ENCODE data around the gene GABBR2. TPM values are rescaled to one million over a fixed set of nuclear protein-coding genes. Genes with fewer than 3 reads are reported as not detected.

Gene GABBR2
- total RNA-seq, 1 donor from 2014 or later, result 116 TPM

- H3K36me3 Mint-ChIP-seq (ENCODE audit: unreplicated experiment), result peaks cover 4% of the 10 kb centered on the region
- peaks cover 17% of the 10 kb centered on the region for H3K27me3 Mint-ChIP-seq (ENCODE audit: unreplicated experiment)
- no peak overlapping the region for H3K4me3 Mint-ChIP-seq (ENCODE audit: unreplicated experiment)
- H3K9me3 Mint-ChIP-seq (ENCODE audit: unreplicated experiment), result peaks cover 16% of the 10 kb centered on the region
- DNase-seq, result no peak
- TF ChIP-seq CTCF (IDR thresholded peaks at IDR 0.05; ENCODE audit: partially characterized antibody, unreplicated experiment), result no peak
- H3K27ac Mint-ChIP-seq (ENCODE audit: unreplicated experiment), result no peak overlapping the region
- peaks cover 17% of the 10 kb centered on the region for H3K4me1 Mint-ChIP-seq (ENCODE audit: low read depth, unreplicated experiment)
These were observed 406.6 kb downstream of the GABBR2 start for GRCh38 chr9:98302150-98302549.

- H3K27ac Mint-ChIP-seq (ENCODE audit: unreplicated experiment), result no peak overlapping the region
- peaks cover 11% of the 10 kb centered on the region for H3K27me3 Mint-ChIP-seq (ENCODE audit: unreplicated experiment)
- TF ChIP-seq CTCF (IDR thresholded peaks at IDR 0.05; ENCODE audit: partially characterized antibody, unreplicated experiment), result no peak
- H3K4me3 Mint-ChIP-seq (ENCODE audit: unreplicated experiment), result no peak overlapping the region
- peaks cover 4% of the 10 kb centered on the region for H3K4me1 Mint-ChIP-seq (ENCODE audit: low read depth, unreplicated experiment)
- H3K9me3 Mint-ChIP-seq (ENCODE audit: unreplicated experiment), result peaks cover 8% of the 10 kb centered on the region
- DNase-seq, result no peak
- H3K36me3 Mint-ChIP-seq (ENCODE audit: unreplicated experiment), result peaks cover 4% of the 10 kb centered on the region
These were observed 408.1 kb downstream of the GABBR2 start for GRCh38 chr9:98300611-98301010.

DNA sequence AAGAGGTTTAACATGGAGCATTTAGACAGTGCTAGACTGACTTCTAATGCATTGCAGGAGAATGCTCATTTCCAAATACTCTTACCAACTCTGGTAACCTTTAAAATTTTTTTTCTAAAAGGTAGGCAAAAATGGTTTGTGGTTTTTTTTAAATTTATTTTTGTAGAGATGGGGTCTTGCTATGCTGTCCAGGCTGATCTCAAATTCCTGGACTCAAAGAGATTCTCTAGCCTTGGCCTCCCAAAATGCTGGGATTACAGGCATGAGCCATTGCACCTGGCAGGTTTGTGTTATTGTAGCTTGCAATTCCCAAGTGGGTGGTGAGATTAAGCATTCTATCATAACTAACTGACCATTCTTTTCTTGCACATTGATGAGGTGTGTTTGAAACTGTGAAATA, 410.3 kb downstream of the GABBR2 start:
- Mint-ChIP-seq H3K36me3 (ENCODE audit: unreplicated experiment) (peaks cover 4% of the 10 kb centered on the region), H3K9me3 (ENCODE audit: unreplicated experiment) (peaks cover 7% of the 10 kb centered on the region), H3K4me3 (ENCODE audit: unreplicated experiment) (peak overlapping the region; percentile 6), H3K27ac (ENCODE audit: unreplicated experiment) (no peak overlapping the region), H3K4me1 (ENCODE audit: low read depth, unreplicated experiment) (peaks cover 12% of the 10 kb centered on the region), H3K27me3 (ENCODE audit: unreplicated experiment) (peaks cover 5% of the 10 kb centered on the region)
- DNase-seq, result no peak
- no peak for TF ChIP-seq CTCF (IDR thresholded peaks at IDR 0.05; ENCODE audit: partially characterized antibody, unreplicated experiment)

DNA sequence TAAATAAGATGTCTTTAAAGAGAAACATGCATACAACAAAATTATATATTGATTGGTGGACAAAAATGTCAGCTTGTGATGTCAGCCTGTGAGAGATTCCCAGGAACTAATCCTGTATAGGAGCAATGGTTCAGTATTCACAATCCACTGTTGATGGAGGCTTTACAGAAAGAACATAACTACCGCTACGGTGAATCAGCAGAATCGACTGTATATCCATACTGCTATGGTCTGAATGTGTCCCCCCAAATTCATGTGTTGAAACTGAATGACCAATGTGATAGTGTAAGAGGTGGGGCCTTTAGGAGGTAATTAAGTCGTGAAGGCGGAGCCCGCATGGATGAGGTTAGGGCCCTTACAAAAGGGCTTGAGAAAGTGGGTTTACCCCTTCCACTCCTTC, 412.9 kb downstream of the GABBR2 start:
- H3K4me1 Mint-ChIP-seq (ENCODE audit: low read depth, unreplicated experiment), result peaks cover 13% of the 10 kb centered on the region
- no peak overlapping the region for H3K4me3 Mint-ChIP-seq (ENCODE audit: unreplicated experiment)
- no peak overlapping the region for H3K27ac Mint-ChIP-seq (ENCODE audit: unreplicated experiment)
- peaks cover 4% of the 10 kb centered on the region for H3K36me3 Mint-ChIP-seq (ENCODE audit: unreplicated experiment)
- no peak for DNase-seq
- TF ChIP-seq CTCF (IDR thresholded peaks at IDR 0.05; ENCODE audit: partially characterized antibody, unreplicated experiment), result no peak
- H3K27me3 Mint-ChIP-seq (ENCODE audit: unreplicated experiment), result peaks cover 5% of the 10 kb centered on the region
- H3K9me3 Mint-ChIP-seq (ENCODE audit: unreplicated experiment), result peaks cover 3% of the 10 kb centered on the region

DNA sequence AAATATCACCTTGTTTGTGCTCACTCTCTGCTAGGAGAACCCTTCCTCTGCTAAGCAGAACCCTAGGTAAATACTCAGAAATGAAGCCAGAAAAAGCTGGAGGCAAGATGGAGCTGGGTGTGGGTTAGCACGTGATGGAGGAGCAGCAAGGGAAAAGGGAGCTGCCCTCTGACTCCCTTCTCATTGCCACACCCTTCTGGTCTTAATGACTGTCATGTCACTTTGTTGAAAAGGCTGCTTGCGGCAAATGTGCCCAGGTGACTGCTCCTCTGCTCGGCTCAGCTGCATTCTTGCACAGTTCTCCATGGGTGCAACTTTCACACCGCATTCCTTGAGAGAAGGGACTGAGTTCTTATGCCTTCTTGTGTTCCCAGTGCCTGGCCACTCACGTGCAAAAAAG, 416.9 kb downstream of the GABBR2 start:
- H3K4me3 Mint-ChIP-seq (ENCODE audit: unreplicated experiment), result no peak overlapping the region

More for the DNA sequence above, 416.9 kb downstream of the GABBR2 start:
- Mint-ChIP-seq H3K36me3 (ENCODE audit: unreplicated experiment) (no peaks in the 10 kb centered on the region), H3K27me3 (ENCODE audit: unreplicated experiment) (peaks cover 3% of the 10 kb centered on the region), H3K4me1 (ENCODE audit: low read depth, unreplicated experiment) (peaks cover 24% of the 10 kb centered on the region), H3K27ac (ENCODE audit: unreplicated experiment) (no peak overlapping the region), H3K9me3 (ENCODE audit: unreplicated experiment) (peaks cover 13% of the 10 kb centered on the region)
- TF ChIP-seq CTCF (IDR thresholded peaks at IDR 0.05; ENCODE audit: partially characterized antibody, unreplicated experiment), result no peak
- DNase-seq, result no peak
